ENCODE data around the gene CRIP1.

GRCh38 chr14:105481886-105482457, 4.7 kb upstream of the CRIP1 start:
- TF ChIP-seq CTCF (IDR thresholded peaks at IDR 0.05), result peak in 1 of 7 experiments; percentile 13
- TF ChIP-seq EP300 (IDR thresholded peaks at IDR 0.05), result no peak
- no peak for TF ChIP-seq POLR2A (IDR thresholded peaks at IDR 0.05)

Data from stomach (tissue), 4 donors.